Smooth muscle cell (in vitro differentiated cells): ENCODE data around the gene SCGB3A2. TPM values are rescaled to one million over a fixed set of nuclear protein-coding genes. Genes with fewer than 3 reads are reported as not detected.

Experiments used
- DNase-seq: peaks from one replicate; lab custom pipeline; 2025; ENCODE audit not compliant: unreplicated experiment; lab: John Stamatoyannopoulos, UW
- H2AFZ ChIP-seq: fragments of 200-600 bp; sonication (generic); 2 replicates; pipeline ENCODE4 v1.6.0; 2016; ENCODE audit warnings: antibody characterized with exemption, low read depth, mild to moderate bottlenecking
- H3F3A ChIP-seq: fragments of 200-600 bp; sonication (generic); 2 replicates; pipeline ENCODE4 v1.6.0; 2017; ENCODE audit warnings: antibody characterized with exemption, low read depth
- H3K27ac ChIP-seq: fragments of 200-600 bp; sonication (generic); 2 replicates; pipeline ENCODE4 v1.5.1; 2016; ENCODE audit warnings: low read depth, mild to moderate bottlenecking
- H3K27me3 ChIP-seq: fragments of 200-600 bp; sonication (generic); 2 replicates; pipeline ENCODE4 v1.6.1; 2016; ENCODE audit warnings: low read depth, mild to moderate bottlenecking
- H3K36me3 ChIP-seq: fragments of 200-600 bp; sonication (generic); 2 replicates; pipeline ENCODE4 v1.5.1; 2016; ENCODE audit warnings: low read depth
- H3K4me1 ChIP-seq: fragments of 200-600 bp; sonication (generic); 2 replicates; pipeline ENCODE4 v1.5.1; 2016; ENCODE audit warnings: low read depth
- H3K4me2 ChIP-seq: fragments of 200-600 bp; sonication (generic); 2 replicates; pipeline ENCODE4 v1.6.0; 2016; ENCODE audit warnings: mild to moderate bottlenecking
- H3K4me3 ChIP-seq: fragments of 200-600 bp; sonication (generic); 2 replicates; pipeline ENCODE4 v1.5.1; 2016; ENCODE audit warnings: mild to moderate bottlenecking
- H3K79me2 ChIP-seq: fragments of 200-600 bp; sonication (generic); 2 replicates; pipeline ENCODE4 v1.6.0; 2016; ENCODE audit warnings: low read depth, mild to moderate bottlenecking
- H3K9ac ChIP-seq: fragments of 200-600 bp; sonication (generic); 2 replicates; pipeline ENCODE4 v1.6.0; 2016; ENCODE audit warnings: low read depth
- H3K9me3 ChIP-seq: fragments of 200-600 bp; sonication (generic); replicated peaks from 2 replicates; pipeline ENCODE4 v1.5.1; 2016; ENCODE audit warnings: low read depth
- H4K20me1 ChIP-seq: fragments of 200-600 bp; sonication (generic); 2 replicates; pipeline ENCODE4 v1.6.0; 2016; ENCODE audit warnings: low read depth
- CTCF ChIP-seq: fragments of 200-600 bp; sonication (generic); IDR thresholded peaks from 2 replicates; pipeline ENCODE4 v1.5.1; 2017; ENCODE audit warnings: borderline replicate concordance, mild to moderate bottlenecking, antibody characterized with exemption; ENCODE audit not compliant: insufficient read depth, poor library complexity, severe bottlenecking
- WGBS: methylation state at CpG from one replicate; pipeline ENCODE4 v1.1.7; 2016; ENCODE audit warnings: low lambda C conversion rate; 5-methylcytosine and 5-hydroxymethylcytosine counted together
- polyA plus RNA-seq: library from polyadenylated mRNA; unstranded; fragments of >200 nt; fragmentation: Nextera tagmentation; extraction: Ambion mirVana; gene quantifications from 2 replicates; pipeline ENCODE4 v1.2.1, GENCODE V29; 2016
- total RNA-seq: library from RNA; depleted of rRNA; stranded (reverse); fragments of >200 nt; gene quantifications from 2 replicates; pipeline ENCODE4 v1.2.3, GENCODE V29; 2014

Gene SCGB3A2
- total and polyA plus RNA-seq, 2 experiments from 2014 or later: 2.3 to 3.9 TPM

GRCh38 chr5:147927901-147928300, 49.4 kb downstream of the SCGB3A2 start:
- no peak for DNase-seq
- Histone ChIP-seq H3K36me3 (no peaks in the 10 kb centered on the region), H3K4me2 (peak overlapping the region; percentile 4), H3K79me2 (no peaks in the 10 kb centered on the region), H3K9ac (no peak overlapping the region), H3K4me3 (no peak overlapping the region), H3K4me1 (no peaks in the 10 kb centered on the region), H4K20me1 (no peaks in the 10 kb centered on the region), H3K27ac (no peak overlapping the region), H3K27me3 (peaks cover 10% of the 10 kb centered on the region), H2AFZ (peak overlapping the region; percentile 14), H3K9me3 (no peaks in the 10 kb centered on the region), H3F3A (no peaks in the 10 kb centered on the region)
- WGBS: 36% methylated on average over 3 of the region's 3 CpGs
- no peak for TF ChIP-seq CTCF

- no peak overlapping the region for H2AFZ ChIP-seq
- peaks cover 21% of the 10 kb centered on the region for H3K27me3 ChIP-seq
- H3K4me2 ChIP-seq: no peak overlapping the region
- no peak for DNase-seq
- H3F3A ChIP-seq: no peaks in the 10 kb centered on the region
- H3K27ac ChIP-seq: no peak overlapping the region
- H3K36me3 ChIP-seq: no peaks in the 10 kb centered on the region
- no peaks in the 10 kb centered on the region for H4K20me1 ChIP-seq
- H3K9ac ChIP-seq: no peak overlapping the region
- WGBS: 91% methylated on average over 2 of the region's 2 CpGs
- H3K4me3 ChIP-seq: no peak overlapping the region
- H3K79me2 ChIP-seq: no peaks in the 10 kb centered on the region
- H3K4me1 ChIP-seq: no peaks in the 10 kb centered on the region
- no peaks in the 10 kb centered on the region for H3K9me3 ChIP-seq
- TF ChIP-seq CTCF: no peak
These were observed 52.3 kb downstream of the SCGB3A2 start for GRCh38 chr5:147930769-147931168.

Other genes with a start within 250 kb of the SCGB3A2 start
- gene JAKMIP2, start 96.0 kb upstream of the SCGB3A2 start, total RNA-seq: 6.6 and 7.6 TPM in 2 replicates
- 2.9 and 4.1 TPM in 2 replicates for gene JAKMIP2, start 96.0 kb upstream of the SCGB3A2 start, polyA plus RNA-seq
- gene SPINK1, start 47.0 kb upstream of the SCGB3A2 start, total RNA-seq: 0.49 TPM in 1 of 2 replicates, not detected in the other
- gene SPINK1, start 47.0 kb upstream of the SCGB3A2 start, polyA plus RNA-seq: 0.69 and 5.3 TPM in 2 replicates
- 15.1 and 27.1 TPM in 2 replicates for gene C5orf46, start 27.8 kb downstream of the SCGB3A2 start, total RNA-seq
- 10.2 and 43.3 TPM in 2 replicates for gene C5orf46, start 27.8 kb downstream of the SCGB3A2 start, polyA plus RNA-seq
- 25.3 and 33.1 TPM in 2 replicates for gene SPINK5, start 185.3 kb downstream of the SCGB3A2 start, total RNA-seq
- 6.4 and 10.0 TPM in 2 replicates for gene SPINK5, start 185.3 kb downstream of the SCGB3A2 start, polyA plus RNA-seq